HG02973 (cell line): ENCODE results near the gene RPL37.
"Not testable (repeated sequence)": the region's sequence is repeated elsewhere in the genome, so short reads cannot be mapped to it uniquely, and the experiment has no call there.

ENCODE experiments used
- ATAC-seq: cut with Tn5 transposase; IDR thresholded peaks from one replicate; pipeline ENCODE4 v1.9.1; 2021; ENCODE audit warnings: moderate library complexity; ENCODE audit not compliant: unreplicated experiment

The RPL37 gene

GRCh38 chr5:40834849-40835787, at the start of gene RPL37:
Gene RPL37, minus strand, starts transcription at chr5:40835222. Its CDS starts 37 bp downstream, at chr5:40835185.
- ATAC-seq: peak; percentile 95

GRCh38 chr5:40883051-40883450, 48.0 kb upstream of the RPL37 start:
- ATAC-seq: not testable (repeated sequence)

DNA sequence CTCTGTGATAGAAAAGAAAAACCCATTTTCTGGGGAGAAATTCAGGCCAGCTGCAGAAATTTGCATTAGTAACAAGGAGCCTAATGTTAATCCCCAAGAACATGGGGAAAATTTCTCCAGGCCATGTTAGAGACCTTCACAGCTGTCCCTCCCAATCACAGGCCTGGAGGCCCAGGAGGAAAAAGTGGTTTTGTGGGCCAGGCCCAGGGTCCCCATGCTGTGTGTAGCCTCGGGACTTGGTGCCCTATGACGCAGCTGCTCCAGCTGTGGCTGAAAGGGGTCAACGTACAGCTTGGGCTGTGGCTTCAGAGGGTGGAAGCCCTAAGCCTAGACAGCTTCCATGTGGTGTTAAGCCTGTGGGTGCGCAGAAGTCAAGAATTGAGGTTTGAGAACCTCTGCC, 47.3 kb upstream of the RPL37 start:
- ATAC-seq: no peak

DNA sequence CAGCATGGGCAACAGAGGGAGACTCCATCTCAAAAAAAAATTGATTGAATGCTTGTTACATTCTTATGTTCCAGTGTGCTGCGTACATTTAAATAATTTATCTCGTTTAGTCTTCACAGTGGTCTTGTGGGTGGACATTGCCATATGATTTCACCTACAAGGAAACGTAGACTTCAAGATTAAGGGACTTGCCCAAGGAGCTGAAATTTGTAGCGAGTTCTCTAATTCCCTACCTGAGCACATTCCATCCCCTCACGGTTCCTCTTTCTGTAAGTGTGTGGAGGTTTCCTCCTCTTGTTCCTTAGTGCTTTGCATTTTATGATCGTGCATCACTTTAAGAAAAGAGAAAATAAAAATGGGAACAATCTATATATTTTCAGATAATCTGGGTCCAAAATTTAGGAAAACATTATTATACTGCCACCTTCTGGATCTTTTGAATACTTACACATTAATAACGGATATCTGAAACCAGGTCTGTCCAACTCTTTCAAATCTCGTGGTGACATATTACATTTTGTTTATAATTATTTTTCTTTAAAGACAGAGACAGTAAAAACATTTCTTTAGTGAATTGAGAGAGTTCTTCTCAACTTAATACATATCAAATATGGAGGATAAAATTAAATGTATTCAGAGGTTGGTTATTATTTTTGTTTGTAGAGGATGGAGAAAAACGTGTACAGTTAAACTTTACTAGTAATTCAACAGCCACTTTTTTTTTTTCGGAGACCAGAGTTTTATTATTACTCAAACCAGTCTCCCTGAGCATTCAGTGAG, 44.3 kb upstream of the RPL37 start:
- ATAC-seq: peak; percentile 51

DNA sequence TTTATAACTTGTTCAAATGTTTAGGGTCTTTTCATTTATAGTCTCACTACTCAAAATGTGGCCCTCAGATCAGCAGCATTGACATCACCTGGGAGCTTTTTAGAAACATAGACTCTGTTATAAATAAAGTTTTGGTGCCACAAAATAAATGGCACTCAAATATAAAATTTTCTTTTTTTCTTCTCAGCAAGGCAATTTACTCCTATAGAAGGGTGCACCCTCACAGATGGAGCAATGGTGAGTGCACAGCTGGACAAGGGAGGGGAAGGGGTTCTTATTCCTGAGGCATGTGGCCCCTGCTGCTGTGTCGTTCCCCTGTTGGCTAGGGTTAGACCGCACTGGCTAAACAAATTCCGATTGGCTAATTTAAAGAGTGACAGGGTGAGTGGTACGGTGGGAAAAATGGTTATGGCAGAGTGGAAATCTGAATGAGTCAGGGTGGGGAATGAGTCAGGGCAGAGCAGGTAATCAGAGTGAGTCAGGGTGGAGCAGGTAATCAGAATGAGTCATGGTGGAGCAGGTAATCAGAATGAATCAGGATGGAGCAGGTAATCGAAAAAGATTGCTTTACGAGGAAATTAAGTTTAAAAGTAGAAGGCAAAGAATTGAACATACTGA, 42.5 kb upstream of the RPL37 start:
- no peak for ATAC-seq

DNA sequence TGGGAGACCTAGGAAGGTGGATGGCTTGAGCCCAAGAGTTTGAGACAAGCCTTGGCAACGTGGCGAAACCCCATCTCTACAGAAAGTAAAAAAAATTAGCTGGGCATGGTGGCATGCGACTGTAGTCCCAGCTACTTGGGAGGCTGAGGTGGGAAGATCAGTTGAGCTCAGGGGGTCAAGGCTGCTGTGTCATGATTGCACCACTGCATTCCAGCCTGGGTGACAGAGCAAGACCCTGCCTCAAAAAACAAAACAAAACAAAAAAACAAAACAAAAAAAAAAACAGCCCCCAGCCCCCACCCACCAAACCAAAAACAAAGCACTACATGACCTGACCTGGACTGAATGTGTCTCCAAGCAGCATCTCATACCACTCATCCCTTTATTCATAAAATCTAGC, 40.9 kb upstream of the RPL37 start:
- no peak for ATAC-seq

GRCh38 chr5:40873286-40873880, 38.4 kb upstream of the RPL37 start:
- no peak for ATAC-seq

DNA sequence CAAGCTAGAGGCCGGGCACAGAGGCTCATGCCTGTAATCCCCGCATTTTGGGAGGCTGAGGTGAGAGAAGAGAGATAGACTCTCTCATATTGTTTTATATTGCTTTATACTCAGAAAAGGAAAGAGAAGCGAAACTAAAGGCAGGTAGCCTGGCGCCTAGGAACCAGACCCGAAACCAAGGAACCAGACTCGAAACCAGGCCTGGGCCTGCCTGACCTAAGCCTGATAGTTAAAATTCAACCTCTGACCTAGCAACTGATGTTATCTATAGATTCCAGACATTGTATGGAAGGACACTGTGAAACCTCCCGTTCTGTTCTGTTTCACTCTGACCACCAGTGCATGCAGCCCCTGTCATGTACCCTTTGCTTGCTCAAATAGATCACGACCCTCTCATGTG, 37.2 kb upstream of the RPL37 start:
- not testable (repeated sequence) for ATAC-seq

DNA sequence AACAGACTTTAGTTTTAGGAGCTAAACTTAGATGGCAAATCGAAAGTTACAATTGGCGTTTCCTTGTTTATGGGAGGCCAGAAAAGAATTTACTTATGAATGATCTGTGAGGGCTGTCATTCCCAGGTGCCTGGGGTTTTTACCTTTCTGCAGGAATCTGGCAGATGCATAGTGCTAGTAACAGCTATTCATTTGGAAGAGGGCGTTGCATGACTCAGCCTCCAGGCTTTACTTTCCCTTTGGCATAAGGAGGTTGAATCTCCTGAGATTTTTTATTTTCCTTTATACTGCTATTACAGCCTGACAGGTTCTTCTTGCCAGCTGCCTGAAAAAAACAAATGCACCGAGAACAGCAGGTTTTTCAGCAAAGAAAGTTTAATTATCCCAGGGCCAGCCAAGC, 36.2 kb upstream of the RPL37 start:
- ATAC-seq: no peak

DNA sequence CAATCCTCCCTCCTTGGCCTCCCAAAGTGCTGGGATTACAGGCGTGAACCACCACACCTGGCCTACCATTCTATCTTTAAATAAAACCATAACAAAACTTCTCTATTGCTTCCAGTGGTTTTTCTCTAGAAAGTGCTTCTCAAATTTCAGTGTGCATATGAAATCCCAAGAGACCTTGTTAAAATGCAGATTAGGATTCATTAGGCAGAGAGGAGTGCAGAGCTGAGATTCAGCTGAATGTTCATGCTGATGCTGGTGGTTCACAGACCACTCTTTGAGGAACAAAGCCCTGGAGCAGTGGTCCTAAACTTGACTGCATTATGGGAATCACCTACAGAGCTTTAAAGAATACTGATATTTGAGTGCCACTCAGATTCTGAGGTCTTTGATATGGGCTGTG, 34.4 kb upstream of the RPL37 start:
- no peak for ATAC-seq

DNA sequence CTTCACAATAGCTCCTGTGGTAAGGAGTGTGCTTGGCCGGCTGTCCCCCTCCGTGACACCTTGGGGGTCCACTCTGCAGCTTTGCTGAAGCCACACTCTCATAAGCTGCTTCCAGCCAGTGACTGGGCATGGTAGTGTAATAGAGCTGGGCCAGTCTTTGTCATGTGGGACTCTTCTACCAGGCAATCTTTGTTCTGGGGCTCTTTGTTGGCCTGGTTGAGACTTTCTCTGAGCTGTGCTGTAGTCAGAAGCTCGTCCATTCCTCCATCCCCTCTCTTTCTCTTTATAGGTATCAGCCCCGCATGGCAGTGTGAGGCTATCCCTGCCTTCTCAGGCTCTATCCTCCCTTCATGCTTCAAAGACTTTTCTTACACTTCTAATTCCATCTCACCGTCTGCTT, 31.8 kb upstream of the RPL37 start:
- no peak for ATAC-seq

DNA sequence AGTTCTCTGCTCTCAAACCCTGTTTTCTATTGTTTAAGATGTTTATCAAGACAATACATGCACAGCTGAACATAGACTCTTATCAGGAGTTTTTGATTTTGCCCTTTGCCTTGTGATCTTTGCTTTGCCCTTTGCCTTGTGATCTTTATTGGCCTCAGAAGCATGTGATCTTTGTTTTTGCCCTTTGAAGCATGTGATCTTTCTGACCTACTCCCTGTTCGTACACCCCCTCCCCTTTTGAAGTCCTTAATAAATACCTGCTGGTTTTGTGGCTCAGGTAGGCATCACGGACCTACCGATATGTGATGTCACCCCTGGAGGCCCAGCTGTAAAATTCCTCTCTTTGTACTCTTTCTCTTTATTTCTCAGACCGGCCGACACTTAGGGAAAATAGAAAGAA, 30.0 kb upstream of the RPL37 start:
- ATAC-seq: not testable (repeated sequence)

- ATAC-seq: no peak
These were observed 25.7 kb upstream of the RPL37 start for GRCh38 chr5:40860711-40861110.

- no peak for ATAC-seq
These were observed 18.7 kb upstream of the RPL37 start for GRCh38 chr5:40853632-40854192.

DNA sequence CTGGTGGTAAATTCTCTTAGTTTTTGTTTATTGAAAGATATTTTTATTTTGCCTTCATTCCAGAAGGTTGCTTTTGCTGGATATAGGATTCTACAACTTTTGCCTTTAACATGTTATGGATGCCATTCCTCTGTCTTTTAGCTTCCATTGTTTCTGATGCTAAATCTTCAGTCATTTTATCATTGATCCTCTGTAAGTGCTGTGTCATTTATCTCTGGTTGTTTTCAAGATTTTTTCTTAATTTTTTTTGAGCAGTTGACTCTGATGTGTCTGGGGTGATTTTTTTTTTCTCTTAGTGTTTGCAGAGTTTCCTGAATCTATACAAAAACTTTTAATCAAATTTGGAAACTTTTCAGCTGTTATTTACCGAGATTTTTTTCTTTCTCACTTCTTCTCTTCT, 12.5 kb upstream of the RPL37 start:
- ATAC-seq: no peak

GRCh38 chr5:40846371-40846770, 11.3 kb upstream of the RPL37 start:
- no peak for ATAC-seq

- no peak for ATAC-seq
These were observed 9.5 kb upstream of the RPL37 start for GRCh38 chr5:40844565-40844964.

DNA sequence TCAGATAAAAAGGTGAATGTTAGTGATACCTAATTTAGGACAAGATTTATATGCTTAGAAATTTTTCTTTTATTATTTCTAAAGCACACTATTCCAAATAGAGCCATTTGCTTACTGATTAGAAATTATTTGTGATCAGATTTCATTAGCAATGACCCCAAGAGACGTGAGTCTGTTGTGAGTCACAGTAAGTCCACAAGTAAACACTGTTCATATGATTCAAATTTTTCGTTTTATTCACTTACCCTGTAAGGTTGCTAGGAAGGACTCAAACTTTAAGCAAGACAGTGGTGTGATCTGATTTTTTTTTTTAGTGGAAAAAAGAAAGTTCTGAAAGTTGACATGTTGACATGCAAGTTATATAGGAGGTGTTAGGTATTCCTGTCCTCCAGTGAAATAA, 7.3 kb upstream of the RPL37 start:
- no peak for ATAC-seq

- ATAC-seq: no peak
These were observed 6.2 kb upstream of the RPL37 start, which contains the start of gene CARD6 for GRCh38 chr5:40841068-40841805. Gene CARD6, plus strand, starts transcription at chr5:40841367. Its CDS starts 16 bp downstream, at chr5:40841383.

GRCh38 chr5:40838086-40838485, 3.1 kb upstream of the RPL37 start:
- ATAC-seq: no peak
